Fibroblast of lung (primary cell): Measurements from ENCODE around the gene CCNB1IP1.

Source experiments
- CTCF ChIP-seq, 2 donors: IDR thresholded peaks in 1 of 2; conservative IDR thresholded peaks in 1 of 2; 1 replicate in 1 of 2; 2 replicates in 1 of 2; pipeline ENCODE4 v1.5.1; 2011 to 2012; ENCODE audit warnings: low read length in 2 of 2, control low read depth in 1 of 2, inconsistent platforms in 1 of 2, low read depth in 1 of 2, mild to moderate bottlenecking in 1 of 2
- EZH2 ChIP-seq: IDR thresholded peaks from 2 replicates; pipeline ENCODE4 v1.5.1; 2012; ENCODE audit warnings: low read length, control low read depth, mild to moderate bottlenecking; ENCODE audit errors: missing control alignments

- TF ChIP-seq CTCF (conservative IDR thresholded peaks at IDR 0.05 in 1 of 2, IDR thresholded peaks at IDR 0.05 in 1 of 2; ENCODE audit: low read depth in 1 of 2, low read length in 2 of 2) (no peak), EZH2 (no peak)
Measured at GRCh38 chr14:20343092-20343861, 10.2 kb upstream of the CCNB1IP1 start, which contains the start of gene PARP2.
